Measurements from ENCODE around the gene NMU. TPM values are rescaled to one million over a fixed set of nuclear protein-coding genes. Genes with fewer than 3 reads are reported as not detected.

The NMU gene
- total RNA-seq, 1 donor from 2014 or later, result not detected

- ATAC-seq (ENCODE audit: low read depth) (no peak), DNase-seq (no peak)
- Mint-ChIP-seq H3K9me3 (no peaks in the 10 kb centered on the region), H3K27ac (no peak overlapping the region), H3K4me1 (no peaks in the 10 kb centered on the region), H3K27me3 (peaks cover 7% of the 10 kb centered on the region), H3K4me3 (no peak overlapping the region), H3K36me3 (ENCODE audit: low read depth) (no peaks in the 10 kb centered on the region)
- intact Hi-C loops (cut with micrococcal nuclease), result no loop called here
- CTCF ChIA-PET, result no interaction called here
- POLR2A ChIA-PET, result no interaction called here
- no peak for TF ChIP-seq CTCF (IDR thresholded peaks at IDR 0.05)
Observed at GRCh38 chr4:55609393-55609866, 26.7 kb downstream of the NMU start.

GRCh38 chr4:55608591-55608990, 27.5 kb downstream of the NMU start:
- Mint-ChIP-seq H3K27me3 (peaks cover 7% of the 10 kb centered on the region), H3K9me3 (no peaks in the 10 kb centered on the region), H3K4me1 (no peaks in the 10 kb centered on the region), H3K36me3 (ENCODE audit: low read depth) (no peaks in the 10 kb centered on the region), H3K27ac (no peak overlapping the region), H3K4me3 (no peak overlapping the region)
- DNase-seq (no peak), ATAC-seq (ENCODE audit: low read depth) (no peak)
- TF ChIP-seq CTCF (IDR thresholded peaks at IDR 0.05), result no peak
- intact Hi-C loops (cut with micrococcal nuclease), result no loop called here
- ChIA-PET POLR2A (no interaction called here), CTCF (no interaction called here)

- TF ChIP-seq CTCF (IDR thresholded peaks at IDR 0.05), result no peak
- ChIA-PET CTCF (no interaction called here), POLR2A (no interaction called here)
- Mint-ChIP-seq H3K36me3 (ENCODE audit: low read depth) (no peaks in the 10 kb centered on the region), H3K4me1 (no peaks in the 10 kb centered on the region), H3K4me3 (no peak overlapping the region), H3K27me3 (peaks cover 9% of the 10 kb centered on the region), H3K27ac (no peak overlapping the region), H3K9me3 (no peaks in the 10 kb centered on the region)
- no peak for ATAC-seq (ENCODE audit: low read depth)
- DNase-seq, result no peak
- intact Hi-C loops (cut with micrococcal nuclease), result no loop called here
Observed at GRCh38 chr4:55604996-55605395, 31.1 kb downstream of the NMU start.

GRCh38 chr4:55600640-55601039, 35.5 kb downstream of the NMU start:
- no peaks in the 10 kb centered on the region for H3K36me3 Mint-ChIP-seq (ENCODE audit: low read depth)
- DNase-seq (no peak), ATAC-seq (ENCODE audit: low read depth) (no peak)
- no peak overlapping the region for H3K4me3 Mint-ChIP-seq
- no peaks in the 10 kb centered on the region for H3K4me1 Mint-ChIP-seq
- intact Hi-C loops (cut with micrococcal nuclease), result no loop called here
- CTCF ChIA-PET, result no interaction called here
- POLR2A ChIA-PET, result no interaction called here
- TF ChIP-seq CTCF (IDR thresholded peaks at IDR 0.05), result no peak
- H3K27ac Mint-ChIP-seq, result no peak overlapping the region
- H3K27me3 Mint-ChIP-seq, result peaks cover 9% of the 10 kb centered on the region
- H3K9me3 Mint-ChIP-seq, result peaks cover 6% of the 10 kb centered on the region

GRCh38 chr4:55598641-55599040, 37.5 kb downstream of the NMU start:
- intact Hi-C loops (cut with micrococcal nuclease), result no loop called here
- H3K36me3 Mint-ChIP-seq (ENCODE audit: low read depth), result no peaks in the 10 kb centered on the region
- no peak for TF ChIP-seq CTCF (IDR thresholded peaks at IDR 0.05)
- H3K9me3 Mint-ChIP-seq, result peaks cover 6% of the 10 kb centered on the region
- no peak for ATAC-seq (ENCODE audit: low read depth)
- H3K4me3 Mint-ChIP-seq, result no peak overlapping the region
- peaks cover 1% of the 10 kb centered on the region for H3K27me3 Mint-ChIP-seq
- CTCF ChIA-PET, result no interaction called here
- no peak overlapping the region for H3K27ac Mint-ChIP-seq
- no peaks in the 10 kb centered on the region for H3K4me1 Mint-ChIP-seq
- DNase-seq, result no peak
- POLR2A ChIA-PET, result no interaction called here
